HG03039 (cell line): ENCODE data around the gene CYB5D1.
A peak's percentile ranks its signal among the peaks of the same experiment; 100 is the strongest.
"Not testable (repeated sequence)": the region's sequence is repeated elsewhere in the genome, so short reads cannot be mapped to it uniquely, and the experiment has no call there.

Experiments
- ATAC-seq: cut with Tn5 transposase; IDR thresholded peaks from one replicate; pipeline ENCODE4 v1.9.1; 2021; ENCODE audit warnings: mild to moderate bottlenecking, moderate library complexity; ENCODE audit not compliant: unreplicated experiment

Gene CYB5D1

DNA sequence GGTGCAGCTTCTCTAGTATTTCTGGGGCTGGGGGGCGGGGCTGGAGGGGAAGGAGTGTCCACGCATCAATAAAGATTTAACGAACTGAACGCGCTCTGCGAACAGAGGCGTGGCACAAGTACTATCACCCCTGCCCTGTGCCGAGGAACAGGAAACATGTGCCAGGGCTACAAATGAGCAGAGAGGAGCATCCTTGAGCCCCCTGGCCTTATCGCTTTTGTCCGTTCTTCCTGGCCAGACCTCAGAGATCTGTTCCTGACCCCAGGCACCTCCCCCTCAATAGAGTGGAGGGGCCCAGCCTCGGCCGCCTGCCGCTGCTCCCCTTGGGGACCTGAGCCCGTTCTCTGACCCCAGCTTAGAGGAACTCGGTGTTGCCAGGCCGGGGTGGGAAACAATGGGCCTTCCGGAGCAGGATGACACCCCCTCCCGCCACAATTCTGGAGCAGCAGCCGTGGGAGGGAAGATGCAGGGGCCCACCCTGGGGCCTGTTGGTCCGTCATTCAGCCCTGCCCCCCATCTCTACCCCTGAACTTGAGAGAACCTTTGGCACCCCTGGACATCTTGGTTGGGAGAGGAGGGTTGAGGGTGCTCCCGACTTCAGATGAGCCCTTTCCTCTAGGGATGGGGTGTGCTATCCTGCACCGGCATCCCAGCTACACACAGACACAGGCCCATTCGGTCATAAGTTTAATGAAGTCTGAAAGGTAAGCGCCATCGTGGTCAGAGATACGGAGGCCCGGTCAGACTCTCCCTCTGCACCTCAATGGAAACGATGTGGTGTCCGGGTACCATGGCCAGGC, 1.6 kb upstream of the CYB5D1 start:
- no peak for ATAC-seq

DNA sequence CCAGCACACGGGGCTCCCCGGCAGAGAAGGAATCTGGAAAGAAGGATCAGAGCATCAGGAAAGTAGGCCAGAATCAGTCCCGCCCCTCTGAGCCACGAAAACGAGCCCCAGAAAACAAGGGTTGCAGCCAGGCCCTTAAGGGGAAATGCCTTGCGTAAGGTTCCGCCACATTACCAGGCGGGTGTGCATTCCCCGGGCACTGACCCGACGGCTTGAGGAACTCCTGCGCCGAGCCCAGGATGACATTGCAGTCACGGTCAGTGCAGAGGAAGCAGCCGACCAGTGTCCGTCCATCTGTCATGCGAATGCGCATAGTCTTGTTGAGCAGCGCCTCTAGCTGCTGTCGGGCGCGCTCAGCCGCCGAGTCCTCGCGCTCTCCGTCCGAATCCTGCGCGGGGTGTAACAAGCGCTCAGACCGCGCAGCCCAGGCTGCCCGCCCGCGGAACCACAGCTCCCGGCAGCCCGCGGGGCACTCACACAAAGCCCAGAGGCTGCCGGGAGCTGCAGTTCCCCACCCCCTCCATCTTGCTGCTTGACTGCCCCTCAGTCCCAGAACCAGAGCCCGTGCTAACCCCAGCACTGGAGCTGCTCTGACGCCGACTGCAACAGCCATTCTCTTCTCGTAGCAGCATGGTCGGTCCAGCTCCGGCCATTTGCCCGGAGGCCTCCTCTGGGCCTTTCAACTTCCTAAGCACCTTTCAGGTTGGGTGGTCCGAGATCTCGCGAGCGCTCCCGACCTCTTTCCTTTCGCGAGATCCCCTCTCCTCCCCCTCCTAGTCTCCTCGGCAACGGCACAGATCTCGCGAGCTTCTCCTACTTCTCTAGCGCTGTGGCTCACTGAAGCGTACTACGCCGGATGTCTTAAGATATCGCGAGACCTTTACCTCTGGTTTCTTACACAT, 741 bp upstream of the CYB5D1 start, which contains the start of gene NAA38:
Gene NAA38 (minus strand): TSS at position 749 of the 902 bp plus-strand sequence. CDS start 96 bp downstream, at position 653.
- ATAC-seq, result peak; percentile 57

DNA sequence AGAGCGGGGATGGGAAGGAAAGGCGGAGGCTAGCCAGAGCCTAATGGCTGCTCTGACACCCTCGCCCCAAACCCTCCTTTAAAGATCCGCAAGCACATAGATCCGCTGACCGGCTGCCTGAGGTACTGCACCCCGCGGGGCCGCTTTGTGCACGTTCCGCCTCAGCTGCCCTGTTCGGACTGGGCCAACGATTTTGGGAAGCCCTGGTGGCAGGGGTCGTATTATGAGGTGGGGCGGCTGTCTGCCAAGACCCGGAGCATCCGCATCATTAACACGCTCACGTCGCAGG, 663 bp downstream of the CYB5D1 start:
- ATAC-seq, result no peak

DNA sequence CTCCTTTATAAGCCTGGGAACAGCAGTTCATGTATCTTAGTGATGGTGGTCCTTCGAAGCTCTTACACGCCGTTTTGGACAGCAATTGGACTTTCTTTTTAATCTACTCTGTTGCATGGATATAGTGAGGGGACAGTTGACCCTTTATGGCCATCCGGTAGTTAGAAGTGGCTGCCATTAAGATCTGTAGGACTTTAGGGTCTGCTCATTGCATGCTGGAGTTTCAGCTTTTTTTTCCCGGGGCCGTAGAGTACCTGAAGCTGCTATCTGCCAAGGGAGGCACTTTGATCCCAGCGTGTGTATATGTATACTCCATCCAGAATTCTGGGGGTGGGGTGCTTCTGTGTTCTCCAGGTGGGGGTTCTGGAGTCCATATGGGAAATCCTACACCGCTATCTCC, 1.2 kb downstream of the CYB5D1 start:
- ATAC-seq, result no peak

DNA sequence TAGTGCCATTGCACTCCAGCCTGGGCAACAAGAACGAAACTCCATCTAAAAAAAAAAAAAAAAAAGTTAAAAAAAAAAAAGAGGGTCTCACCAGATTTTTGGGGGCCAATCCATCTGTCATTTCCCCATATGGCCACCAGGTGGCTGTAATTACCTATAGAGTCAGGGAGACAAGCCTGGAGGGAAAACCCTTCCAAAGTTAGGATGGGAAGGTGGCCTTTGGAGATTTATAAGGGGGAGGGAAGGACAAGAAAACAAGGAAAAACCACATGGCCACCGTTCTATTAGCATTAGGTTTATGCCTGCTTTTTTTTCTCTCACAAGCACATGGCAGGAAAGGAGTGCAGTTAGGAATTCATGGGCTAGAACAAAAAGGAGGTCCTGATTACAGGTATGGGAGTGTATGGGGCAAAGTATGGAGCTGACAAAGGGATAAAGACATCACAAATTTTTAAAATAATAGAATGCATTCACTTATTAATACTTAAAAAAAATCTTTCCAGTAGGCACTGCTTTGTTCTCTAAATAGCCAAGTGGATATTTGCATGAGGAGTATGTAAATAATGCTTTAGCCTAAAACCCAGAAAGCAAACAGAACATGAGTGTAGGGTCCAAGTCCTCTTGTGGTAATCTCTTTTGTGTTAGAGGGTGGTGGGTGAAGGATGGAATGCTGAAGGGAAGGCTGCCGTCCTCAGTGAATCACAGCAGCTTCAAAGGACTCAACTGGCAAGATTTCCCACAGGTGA, 5.1 kb downstream of the CYB5D1 start:
- ATAC-seq, result no peak

DNA sequence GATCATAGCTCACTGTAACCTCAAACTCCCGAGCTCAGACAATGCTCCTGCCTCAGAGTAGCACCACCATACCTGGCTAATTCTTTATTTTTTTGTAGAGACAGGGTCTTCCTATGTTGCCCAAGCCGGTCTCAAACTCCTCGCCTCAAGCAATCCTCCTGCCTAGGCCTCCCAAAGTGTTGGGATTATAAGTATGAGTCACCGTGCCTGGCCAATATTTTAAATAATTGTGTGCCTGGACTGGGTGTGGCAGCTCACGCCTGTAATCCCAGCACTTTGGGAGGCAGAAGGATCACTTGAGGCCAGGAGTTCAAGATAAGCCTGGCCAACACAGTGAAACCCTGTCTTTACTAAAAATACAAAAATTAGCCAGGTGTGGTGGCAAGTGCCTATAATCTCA, 6.6 kb downstream of the CYB5D1 start:
- ATAC-seq, result not testable (repeated sequence)

DNA sequence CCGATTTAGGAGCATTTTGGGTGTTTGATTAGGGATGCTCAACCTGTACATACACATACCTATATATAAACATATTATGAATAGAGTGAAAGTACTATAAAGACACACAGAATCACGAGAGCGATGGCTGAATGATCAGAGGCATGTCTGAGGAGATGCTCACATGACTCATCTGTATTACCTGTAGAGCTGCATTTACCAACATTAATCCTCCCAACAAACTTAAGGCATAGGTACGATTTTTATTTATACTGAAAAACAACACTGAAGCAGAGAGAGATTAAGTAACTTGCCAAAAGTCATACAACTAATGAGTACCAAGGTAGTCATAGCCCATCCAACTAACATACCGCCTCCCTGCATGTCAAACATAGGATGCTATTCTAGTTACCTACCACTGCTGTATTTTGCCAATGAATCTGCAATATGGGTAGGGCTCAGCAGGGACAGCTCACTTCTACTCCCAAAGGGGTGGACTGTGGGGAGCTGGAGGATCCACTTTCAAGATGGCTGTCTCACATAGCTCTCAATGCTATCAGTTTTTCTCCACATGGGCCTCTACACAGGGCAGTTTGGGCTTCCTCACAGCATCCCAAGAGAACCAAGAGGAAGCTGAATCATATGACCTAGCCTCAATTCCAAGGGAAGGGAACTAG, 7.3 kb downstream of the CYB5D1 start:
- ATAC-seq, result no peak

DNA sequence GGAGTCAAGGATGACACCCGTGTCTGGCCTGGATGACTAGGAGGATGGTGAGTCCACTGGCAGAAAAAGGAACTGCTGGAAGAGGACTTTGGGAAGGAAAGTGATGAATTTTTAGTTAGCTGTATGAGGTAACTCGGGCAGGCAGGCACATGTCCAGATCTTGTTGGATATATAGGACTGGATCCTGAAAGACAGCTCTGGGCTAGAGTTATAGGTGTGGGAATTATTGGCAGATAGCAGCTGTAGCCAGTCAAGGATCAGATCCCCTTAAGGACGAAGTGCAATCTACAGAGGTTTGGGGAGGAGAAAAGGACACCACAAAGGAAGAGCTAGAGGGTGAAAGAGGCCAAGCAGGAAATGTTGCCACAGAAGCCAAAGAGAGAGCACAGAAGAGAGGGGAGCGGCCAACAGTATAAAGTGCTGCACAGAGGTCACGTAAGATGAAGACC, 10.1 kb downstream of the CYB5D1 start:
- no peak for ATAC-seq

DNA sequence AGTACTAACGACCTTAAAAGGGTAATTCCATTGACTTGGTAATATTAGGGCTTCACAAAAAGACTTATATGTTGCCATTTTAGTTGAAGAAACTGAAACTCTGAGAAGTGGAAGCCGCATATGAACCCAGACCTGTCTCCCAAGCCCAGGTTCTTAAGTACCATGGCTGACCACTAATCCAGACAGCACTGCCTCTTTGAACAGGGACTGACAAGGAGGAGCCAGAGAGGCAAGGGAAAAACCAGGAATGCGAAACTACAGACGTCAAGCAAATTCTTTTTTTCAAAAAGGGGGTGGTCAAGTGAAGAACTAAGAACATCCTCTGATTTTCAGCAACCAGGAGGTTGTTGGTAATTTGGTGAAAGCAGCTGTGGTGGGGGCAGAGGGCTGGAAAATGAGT, 15.2 kb downstream of the CYB5D1 start:
- no peak for ATAC-seq

DNA sequence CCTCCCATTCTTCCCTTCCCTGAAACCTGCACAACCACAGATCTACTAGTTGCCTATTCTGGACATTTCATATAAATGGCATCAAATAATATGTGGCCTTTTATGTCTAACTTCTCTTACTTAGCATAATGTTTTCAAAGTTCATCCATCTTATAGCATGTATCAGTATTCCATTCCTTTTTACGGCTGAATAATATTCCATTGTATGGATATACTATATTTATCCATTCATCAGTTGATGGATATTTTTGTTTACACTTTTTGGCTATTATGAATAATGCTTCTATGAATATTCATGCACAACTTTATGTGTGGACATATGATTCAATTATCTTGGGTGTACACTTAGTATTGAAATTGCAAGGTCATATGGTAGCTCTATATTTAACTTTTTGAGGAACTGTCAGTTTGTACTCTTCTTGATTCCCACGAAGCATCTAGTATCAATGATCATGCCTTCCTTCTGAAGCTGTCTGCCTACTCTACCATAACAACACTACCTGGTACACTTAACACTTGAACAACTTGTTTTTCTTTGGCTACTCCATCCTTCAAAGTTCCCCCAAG, 18.1 kb downstream of the CYB5D1 start:
- ATAC-seq, result no peak

DNA sequence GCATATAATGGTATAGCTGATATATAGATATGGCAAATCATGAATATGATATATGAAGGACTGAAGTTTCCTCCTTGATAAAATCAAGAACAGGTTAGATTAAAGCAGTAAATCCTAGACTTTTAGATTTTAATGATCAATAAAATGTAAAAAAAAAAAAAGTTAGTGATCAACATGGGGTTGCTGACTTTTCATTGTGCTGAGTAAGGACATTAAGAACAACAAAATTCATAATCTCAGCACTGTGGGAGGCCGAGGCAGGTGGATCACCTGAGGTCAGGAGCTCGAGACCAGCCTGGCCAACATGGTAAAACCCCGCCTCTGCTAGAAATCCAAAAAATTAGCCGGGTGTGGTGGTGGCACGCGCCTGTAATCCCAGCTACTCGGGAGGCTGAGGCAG, 20.4 kb downstream of the CYB5D1 start:
- ATAC-seq, result no peak

DNA sequence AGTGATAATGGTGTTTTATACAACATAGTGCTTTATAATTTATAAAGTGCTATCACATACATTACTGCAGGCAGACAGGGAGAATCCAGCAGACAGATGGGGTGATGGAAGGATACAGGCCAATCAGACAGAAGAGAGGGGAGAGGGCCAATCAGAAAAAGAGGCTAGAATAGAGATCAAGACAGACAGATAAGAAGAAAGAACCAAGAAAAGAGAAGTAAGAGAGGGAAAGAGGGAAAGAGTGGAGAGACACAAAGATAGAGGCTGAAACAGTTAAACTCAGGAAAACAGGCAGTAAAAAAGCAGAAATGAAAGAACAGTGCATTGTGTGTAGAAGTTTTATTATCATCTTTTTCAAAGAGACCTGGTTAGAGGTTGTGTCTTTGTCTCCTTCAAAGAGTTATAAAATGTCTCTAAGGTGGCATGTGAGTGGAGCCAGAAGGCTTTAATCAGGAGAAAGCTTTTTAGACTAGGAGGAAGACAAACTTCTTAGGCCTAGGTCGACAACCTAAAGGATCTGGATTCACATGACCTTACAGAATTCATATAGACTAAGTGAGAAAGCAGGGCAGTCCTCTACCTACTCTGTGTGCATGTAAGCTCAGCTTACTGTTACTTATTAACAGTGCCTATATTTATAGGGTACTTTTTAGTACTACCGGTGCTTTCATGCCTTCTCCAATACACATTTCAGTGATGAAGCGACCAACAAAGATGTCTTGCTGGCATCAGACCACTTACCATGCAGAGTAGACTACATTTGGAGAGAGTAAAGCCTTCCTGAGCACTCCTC, 22.5 kb downstream of the CYB5D1 start:
- ATAC-seq, result no peak

DNA sequence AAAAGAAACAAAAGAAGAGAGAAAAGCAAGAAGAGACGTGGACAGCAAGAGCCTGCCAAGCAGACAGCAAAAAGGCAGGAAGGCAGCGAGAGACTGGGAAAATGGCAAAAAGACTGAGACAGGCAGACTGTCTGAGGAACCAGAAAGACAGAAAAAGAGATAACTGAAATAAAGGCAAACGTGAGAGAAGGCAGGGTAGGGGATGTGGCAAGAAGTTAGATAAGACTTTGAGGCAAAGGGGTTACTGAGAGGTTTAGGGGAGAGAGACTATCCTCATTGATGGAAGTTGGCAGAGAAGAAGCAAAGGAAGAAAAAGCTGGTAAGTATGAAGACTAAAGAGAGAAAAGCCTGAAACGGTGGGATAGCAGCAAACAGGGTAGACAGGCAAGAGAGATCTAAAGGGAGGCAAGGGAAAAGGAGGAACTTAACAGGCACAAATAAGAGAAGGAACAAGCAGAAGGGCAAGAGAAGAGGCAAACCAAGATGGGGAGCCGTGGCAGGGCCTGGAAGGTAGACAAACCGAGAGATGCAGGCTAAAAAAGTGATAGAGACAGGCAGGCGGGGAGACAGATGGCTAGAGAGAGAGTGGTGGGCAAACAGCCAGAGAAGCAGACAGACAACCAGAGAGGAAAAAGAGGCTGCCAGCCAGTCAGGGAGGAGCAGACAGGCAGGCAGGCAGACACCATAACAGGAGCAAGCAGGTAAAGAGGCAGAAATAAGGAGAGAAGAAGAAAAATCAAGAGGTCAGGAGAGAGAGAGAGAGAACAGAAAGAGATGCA, 23.7 kb downstream of the CYB5D1 start:
- no peak for ATAC-seq

DNA sequence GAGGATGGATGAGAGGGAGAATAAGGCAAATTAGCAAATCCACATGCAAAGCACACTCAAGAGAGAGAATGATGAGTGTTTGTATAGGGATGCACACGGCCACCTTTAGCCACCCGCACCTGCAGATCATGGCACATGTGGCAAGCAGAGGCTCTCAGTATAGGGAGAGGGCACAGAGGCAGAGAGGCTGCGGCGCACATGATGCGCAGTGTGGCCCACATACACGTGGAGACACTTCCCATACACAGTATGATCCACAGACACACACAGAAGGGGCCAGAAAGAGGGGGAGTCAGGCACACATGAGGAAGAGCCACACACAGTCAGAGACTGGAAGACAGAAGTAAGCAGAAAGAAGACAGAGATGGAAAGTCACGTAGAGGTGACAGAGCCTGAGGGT, 24.3 kb downstream of the CYB5D1 start:
- no peak for ATAC-seq

DNA sequence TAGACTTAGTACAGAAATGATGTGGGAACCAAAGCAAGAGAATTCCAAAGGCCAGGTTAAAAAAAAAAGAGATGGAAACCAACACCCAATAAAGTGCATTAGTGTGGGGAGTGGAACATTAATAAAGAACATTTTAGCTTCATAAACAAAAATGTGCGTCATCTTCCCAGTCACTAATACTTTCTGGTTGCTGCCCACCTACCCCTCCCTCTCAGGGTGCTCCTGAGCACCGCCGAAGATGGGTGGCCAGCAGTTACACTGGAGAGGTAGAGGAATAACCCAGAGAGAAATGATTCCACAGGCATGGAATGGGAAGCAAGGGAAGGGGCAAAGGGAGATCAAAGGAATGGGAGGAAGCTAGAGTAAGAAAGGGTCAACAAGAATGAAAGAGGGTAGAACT, 24.8 kb downstream of the CYB5D1 start:
- ATAC-seq, result no peak

DNA sequence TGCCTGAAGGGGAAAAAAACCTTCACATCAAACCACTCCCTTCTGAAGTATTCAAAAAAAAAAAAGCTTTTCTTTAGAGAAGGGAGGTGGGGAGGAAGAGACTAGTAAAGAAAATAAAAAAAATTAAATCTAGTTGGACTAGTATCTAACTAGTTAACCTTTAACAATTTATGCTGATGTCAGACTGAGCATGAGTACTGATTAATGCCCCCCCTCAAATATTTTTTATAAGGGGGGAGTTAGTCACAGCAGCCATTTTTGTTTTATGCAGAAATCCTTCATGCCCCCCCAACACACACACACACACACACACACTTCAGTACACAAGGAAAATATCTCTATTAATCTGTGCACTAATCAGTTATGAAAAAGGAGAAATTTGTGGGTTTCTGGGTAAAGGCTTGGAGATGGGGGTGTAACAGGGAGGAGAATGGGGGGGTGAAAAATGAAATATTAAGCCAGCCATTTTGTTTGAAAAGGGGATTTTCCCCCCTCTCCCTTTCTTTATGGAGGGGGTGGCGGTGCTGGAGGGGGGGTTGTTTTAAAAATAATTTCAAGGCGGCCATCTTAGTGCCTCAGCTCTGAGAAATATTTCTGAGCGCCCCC, 26.1 kb downstream of the CYB5D1 start:
- ATAC-seq, result no peak

DNA sequence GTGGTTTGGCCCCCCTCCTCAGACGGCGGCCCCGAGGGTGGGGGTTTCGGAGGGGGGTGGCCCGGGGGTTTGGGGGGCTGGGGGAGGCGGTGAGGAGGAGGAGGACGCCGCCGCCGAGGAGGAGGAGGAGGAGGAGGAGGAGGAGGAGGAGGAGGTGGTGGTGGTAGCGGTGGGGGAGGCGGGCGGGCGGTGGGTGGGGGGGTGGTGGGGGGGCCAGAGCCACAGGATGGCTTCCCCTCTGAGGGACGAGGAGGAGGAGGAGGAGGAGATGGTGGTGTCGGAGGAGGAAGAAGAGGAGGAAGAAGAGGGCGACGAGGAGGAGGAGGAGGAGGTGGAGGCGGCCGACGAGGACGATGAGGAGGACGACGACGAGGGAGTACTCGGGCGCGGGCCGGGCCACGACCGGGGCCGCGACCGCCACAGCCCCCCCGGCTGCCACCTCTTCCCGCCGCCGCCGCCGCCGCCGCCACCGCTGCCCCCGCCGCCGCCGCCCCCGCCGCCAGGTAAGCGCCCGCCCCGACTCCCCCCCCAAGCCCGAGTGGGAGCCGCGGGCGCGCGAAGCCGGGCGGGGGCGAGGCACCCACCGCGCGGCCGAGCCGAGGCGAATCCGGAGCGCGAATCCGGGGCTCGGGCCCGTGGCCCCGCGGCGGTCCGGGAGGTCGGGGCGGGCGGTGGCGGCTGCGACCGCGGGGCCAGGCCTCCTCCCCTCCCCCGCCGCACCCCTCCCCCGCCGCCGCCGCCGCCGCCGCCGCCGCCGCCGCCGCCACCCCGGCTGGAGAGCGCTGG, 27.0 kb downstream of the CYB5D1 start:
- ATAC-seq, result no peak
